Ovary (tissue), 3 donors: Measurements from ENCODE around the gene ADAMTS4.

Experiments
- EP300 ChIP-seq: sonication (generic); formaldehyde crosslinking; IDR thresholded peaks from one replicate; pipeline ENCODE4 v1.6.1; 2017; ENCODE audit warnings: antibody characterized with exemption
- POLR2A ChIP-seq: fragments of 450-650 bp; IDR thresholded peaks from one replicate; pipeline ENCODE4 v1.6.1; 2017; ENCODE audit warnings: antibody characterized with exemption, mild to moderate bottlenecking, moderate library complexity
- TF ChIP-seq, protein P1 (sequence below), 3 donors: fragments of 450-650 bp in 2 of 3; fragments of 200-600 bp in 1 of 3; IDR thresholded peaks; one replicate each; pipeline versions ENCODE4 v1.5.1 to v1.8.0; 2016 to 2022; ENCODE audit warnings: antibody characterized with exemption in 3 of 3, mild to moderate bottlenecking in 1 of 3
- donor health status: DM: no; HTN: no; CAD: no.

GRCh38 chr1:161225534-161226319 is 26.9 kb upstream of the ADAMTS4 start, which contains the start of gene TOMM40L:
- TF ChIP-seq POLR2A (peak; percentile 10), EP300 (no peak)
- TF ChIP-seq, protein P1, sequence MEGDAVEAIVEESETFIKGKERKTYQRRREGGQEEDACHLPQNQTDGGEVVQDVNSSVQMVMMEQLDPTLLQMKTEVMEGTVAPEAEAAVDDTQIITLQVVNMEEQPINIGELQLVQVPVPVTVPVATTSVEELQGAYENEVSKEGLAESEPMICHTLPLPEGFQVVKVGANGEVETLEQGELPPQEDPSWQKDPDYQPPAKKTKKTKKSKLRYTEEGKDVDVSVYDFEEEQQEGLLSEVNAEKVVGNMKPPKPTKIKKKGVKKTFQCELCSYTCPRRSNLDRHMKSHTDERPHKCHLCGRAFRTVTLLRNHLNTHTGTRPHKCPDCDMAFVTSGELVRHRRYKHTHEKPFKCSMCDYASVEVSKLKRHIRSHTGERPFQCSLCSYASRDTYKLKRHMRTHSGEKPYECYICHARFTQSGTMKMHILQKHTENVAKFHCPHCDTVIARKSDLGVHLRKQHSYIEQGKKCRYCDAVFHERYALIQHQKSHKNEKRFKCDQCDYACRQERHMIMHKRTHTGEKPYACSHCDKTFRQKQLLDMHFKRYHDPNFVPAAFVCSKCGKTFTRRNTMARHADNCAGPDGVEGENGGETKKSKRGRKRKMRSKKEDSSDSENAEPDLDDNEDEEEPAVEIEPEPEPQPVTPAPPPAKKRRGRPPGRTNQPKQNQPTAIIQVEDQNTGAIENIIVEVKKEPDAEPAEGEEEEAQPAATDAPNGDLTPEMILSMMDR (IDR thresholded peaks at IDR 0.05) = peak; percentile 34 to 68 (median 62)
